NCI-H226 (cell line): ENCODE data around the gene KAT8.
"Not testable (repeated sequence)": the region's sequence is repeated elsewhere in the genome, so short reads cannot be mapped to it uniquely, and the experiment has no call there.

Source experiments
- DNase-seq: peaks from one replicate; pipeline ENCODE4 v3.0.0-alpha.2; 2015

Gene KAT8

GRCh38 chr16:31084584-31085302 lies 32.7 kb upstream of the KAT8 start:
- no peak for DNase-seq

GRCh38 chr16:31085411-31085810 lies 32.1 kb upstream of the KAT8 start:
- DNase-seq = no peak

- DNase-seq = no peak
Measured at GRCh38 chr16:31085873-31086628, 31.4 kb upstream of the KAT8 start.

- no peak for DNase-seq
Measured at GRCh38 chr16:31086629-31086906, 30.9 kb upstream of the KAT8 start.

GRCh38 chr16:31087481-31087880 lies 30.0 kb upstream of the KAT8 start:
- DNase-seq = no peak

- no peak for DNase-seq
Measured at GRCh38 chr16:31087971-31088370, 29.5 kb upstream of the KAT8 start.

- no peak for DNase-seq
Measured at GRCh38 chr16:31088459-31089183, 28.8 kb upstream of the KAT8 start, which contains the start of gene PRSS53. Gene PRSS53 (minus strand): TSS chr16:31088943. CDS start chr16:31088809, 134 bp downstream.

GRCh38 chr16:31089199-31089598 lies 28.3 kb upstream of the KAT8 start:
- no peak for DNase-seq

- peak; percentile 65 for DNase-seq
Measured at GRCh38 chr16:31090540-31090939, 26.9 kb upstream of the KAT8 start.

- no peak for DNase-seq
Measured at GRCh38 chr16:31092330-31092729, 25.1 kb upstream of the KAT8 start.

GRCh38 chr16:31093132-31093703 lies 24.2 kb upstream of the KAT8 start:
- peak; percentile 47 for DNase-seq

GRCh38 chr16:31094088-31094423 lies 23.4 kb upstream of the KAT8 start:
- no peak for DNase-seq

- DNase-seq = peak; percentile 100
Measured at GRCh38 chr16:31094424-31095120, 22.9 kb upstream of the KAT8 start, which contains the start of gene VKORC1. Gene VKORC1 (minus strand): TSS chr16:31094797. CDS start chr16:31094729, 68 bp downstream.

GRCh38 chr16:31099860-31100638 lies 17.4 kb upstream of the KAT8 start:
- peak; percentile 16 for DNase-seq

- DNase-seq = not testable (repeated sequence)
Measured at GRCh38 chr16:31100876-31101641, 16.4 kb upstream of the KAT8 start.

- no peak for DNase-seq
Measured at GRCh38 chr16:31105677-31106213, 11.7 kb upstream of the KAT8 start.

GRCh38 chr16:31106509-31107464 lies 10.7 kb upstream of the KAT8 start:
- no peak for DNase-seq

- DNase-seq = no peak
Measured at GRCh38 chr16:31107465-31107867, 10.0 kb upstream of the KAT8 start.

GRCh38 chr16:31108035-31108793 lies 9.2 kb upstream of the KAT8 start, which contains the start of gene BCKDK:
Gene BCKDK (plus strand): TSS chr16:31108386. CDS start chr16:31109224, 838 bp downstream.
- peak; percentile 77 for DNase-seq
